Measurements from ENCODE around the gene SEMA4D.

Gene SEMA4D

DNA sequence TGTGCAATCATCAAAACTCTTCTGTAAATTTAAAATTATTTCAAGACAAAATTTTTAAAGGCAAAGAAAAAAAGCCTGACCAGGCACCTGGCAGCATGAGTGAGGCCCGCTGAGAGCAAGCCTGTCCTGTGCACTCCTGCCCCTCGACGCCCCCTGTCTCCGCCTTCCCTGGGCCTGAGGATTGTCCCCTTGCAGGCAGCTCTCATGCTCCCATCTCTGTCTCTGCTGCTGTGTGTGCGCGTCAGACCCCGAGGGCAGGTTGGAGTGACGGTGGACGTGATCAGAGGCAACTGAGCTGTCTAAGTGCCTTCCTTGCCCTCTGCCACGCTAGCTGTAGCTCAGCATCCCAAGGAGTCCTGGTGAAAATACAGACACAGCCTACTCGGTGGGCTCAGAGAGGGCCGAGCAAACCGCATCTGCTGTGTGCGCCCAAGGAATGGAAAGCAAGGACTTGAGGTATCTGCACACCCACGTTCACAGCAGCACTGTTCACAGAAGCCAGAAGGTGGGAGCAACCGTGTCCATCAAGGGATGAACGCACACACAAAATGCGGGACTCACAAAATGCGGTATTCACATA is 114.1 kb downstream of the SEMA4D start:
- no peak overlapping the region for H3K4me3 ChIP-seq (ENCODE audit: low read depth, low read length)
- TF ChIP-seq MYC (IDR thresholded peaks at IDR 0.05; ENCODE audit: low read depth, low read length) = no peak
- TF ChIP-seq, protein P1, sequence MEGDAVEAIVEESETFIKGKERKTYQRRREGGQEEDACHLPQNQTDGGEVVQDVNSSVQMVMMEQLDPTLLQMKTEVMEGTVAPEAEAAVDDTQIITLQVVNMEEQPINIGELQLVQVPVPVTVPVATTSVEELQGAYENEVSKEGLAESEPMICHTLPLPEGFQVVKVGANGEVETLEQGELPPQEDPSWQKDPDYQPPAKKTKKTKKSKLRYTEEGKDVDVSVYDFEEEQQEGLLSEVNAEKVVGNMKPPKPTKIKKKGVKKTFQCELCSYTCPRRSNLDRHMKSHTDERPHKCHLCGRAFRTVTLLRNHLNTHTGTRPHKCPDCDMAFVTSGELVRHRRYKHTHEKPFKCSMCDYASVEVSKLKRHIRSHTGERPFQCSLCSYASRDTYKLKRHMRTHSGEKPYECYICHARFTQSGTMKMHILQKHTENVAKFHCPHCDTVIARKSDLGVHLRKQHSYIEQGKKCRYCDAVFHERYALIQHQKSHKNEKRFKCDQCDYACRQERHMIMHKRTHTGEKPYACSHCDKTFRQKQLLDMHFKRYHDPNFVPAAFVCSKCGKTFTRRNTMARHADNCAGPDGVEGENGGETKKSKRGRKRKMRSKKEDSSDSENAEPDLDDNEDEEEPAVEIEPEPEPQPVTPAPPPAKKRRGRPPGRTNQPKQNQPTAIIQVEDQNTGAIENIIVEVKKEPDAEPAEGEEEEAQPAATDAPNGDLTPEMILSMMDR (IDR thresholded peaks at IDR 0.05; ENCODE audit: low read depth, low read length) = no peak
- no peak for TF ChIP-seq POLR2A (IDR thresholded peaks at IDR 0.05; ENCODE audit: extremely low read depth, insufficient read length)
- TF ChIP-seq, protein P2, sequence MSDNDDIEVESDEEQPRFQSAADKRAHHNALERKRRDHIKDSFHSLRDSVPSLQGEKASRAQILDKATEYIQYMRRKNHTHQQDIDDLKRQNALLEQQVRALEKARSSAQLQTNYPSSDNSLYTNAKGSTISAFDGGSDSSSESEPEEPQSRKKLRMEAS (IDR thresholded peaks at IDR 0.05; ENCODE audit: low read depth, low read length) = no peak
- DNase-seq (ENCODE audit: low read depth) = no peak

DNA sequence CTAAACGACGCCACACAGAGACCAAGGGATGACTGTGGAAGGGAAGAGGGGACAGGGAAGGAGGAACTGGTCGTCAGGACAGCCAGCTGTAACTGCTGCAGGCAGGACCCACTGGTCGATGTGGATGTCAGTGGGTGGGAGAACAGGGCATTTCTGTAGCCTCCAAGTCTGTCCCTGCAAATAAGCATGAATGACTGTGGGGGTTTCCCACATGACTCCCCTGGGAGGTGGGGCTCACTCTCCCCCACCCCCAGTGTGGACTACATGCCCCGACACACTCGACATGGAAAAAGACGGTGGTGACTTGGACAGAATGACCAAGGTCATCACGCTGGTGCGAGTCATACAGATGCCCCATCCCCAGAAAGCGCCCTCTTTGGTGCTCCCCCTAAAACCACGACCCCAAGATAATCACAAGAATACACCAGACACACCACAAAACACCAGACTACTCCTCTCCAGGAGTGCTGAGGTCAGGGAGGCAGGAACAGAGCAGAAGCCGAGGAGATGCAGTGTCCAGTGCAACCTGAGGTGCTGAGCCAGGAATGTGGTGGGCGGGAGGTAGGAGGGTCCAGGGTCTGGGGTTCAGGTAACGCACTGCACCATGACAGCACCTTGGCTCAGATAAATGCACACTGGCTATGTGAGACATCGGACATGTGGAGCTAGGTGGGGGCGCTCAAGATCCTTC is 114.7 kb downstream of the SEMA4D start:
- DNase-seq (ENCODE audit: low read depth) = no peak
- no peak for TF ChIP-seq POLR2A (IDR thresholded peaks at IDR 0.05; ENCODE audit: extremely low read depth, insufficient read length)
- TF ChIP-seq MYC (IDR thresholded peaks at IDR 0.05; ENCODE audit: low read depth, low read length) = no peak
- TF ChIP-seq, protein P2 (IDR thresholded peaks at IDR 0.05; ENCODE audit: low read depth, low read length) = no peak
- TF ChIP-seq, protein P1 (IDR thresholded peaks at IDR 0.05; ENCODE audit: low read depth, low read length) = no peak
- no peak overlapping the region for H3K4me3 ChIP-seq (ENCODE audit: low read depth, low read length)

DNA sequence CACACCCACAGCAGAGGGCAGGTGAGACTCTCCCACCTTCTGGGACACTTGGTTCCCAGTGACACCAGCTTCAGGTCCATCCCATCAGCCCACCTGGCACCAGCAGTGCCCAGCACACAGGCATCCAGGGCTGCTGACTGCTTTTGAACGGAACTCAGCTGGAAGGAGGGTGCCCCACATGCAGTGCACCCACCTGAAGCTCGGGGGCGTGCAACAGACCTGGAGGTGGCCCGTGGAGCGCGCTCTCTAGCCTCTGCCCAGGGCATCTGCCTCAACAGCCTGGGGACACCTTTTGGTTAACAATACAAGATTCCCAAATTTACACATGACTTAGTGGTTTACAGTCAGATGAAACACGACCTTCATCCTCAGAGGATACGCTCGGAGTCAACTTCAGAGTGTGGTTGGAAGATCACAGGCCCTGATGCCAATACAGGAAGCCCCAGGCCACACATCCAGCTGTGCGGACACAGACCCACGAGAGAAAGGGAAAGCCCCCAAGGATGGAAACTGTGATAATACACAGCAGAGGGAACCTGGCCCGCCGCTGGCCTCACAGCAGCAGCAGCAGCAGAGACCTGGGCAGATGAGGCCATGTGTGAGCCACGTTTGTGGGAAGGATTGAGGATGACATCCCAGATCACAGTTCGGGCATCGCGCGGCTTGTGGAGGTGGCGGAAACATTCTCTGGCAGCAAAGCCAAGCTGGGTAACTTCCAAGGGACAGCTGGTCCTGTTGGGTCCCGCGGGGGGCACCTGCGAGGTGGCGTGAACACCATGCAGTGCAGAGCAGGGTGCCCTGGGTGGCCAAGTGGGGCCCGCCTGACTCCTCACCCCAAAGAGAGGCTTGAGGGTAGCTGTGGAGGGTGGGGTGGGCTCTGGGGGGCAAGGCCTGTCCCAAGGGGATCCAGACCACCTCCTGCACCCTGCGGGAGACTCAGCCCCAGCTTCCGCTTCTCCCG is 115.6 kb downstream of the SEMA4D start:
- DNase-seq (ENCODE audit: low read depth) = no peak
- H3K4me3 ChIP-seq (ENCODE audit: low read depth, low read length) = no peak overlapping the region
- TF ChIP-seq MYC (IDR thresholded peaks at IDR 0.05; ENCODE audit: low read depth, low read length) (no peak), POLR2A (IDR thresholded peaks at IDR 0.05; ENCODE audit: extremely low read depth, insufficient read length) (no peak)
- TF ChIP-seq, protein P1 (IDR thresholded peaks at IDR 0.05; ENCODE audit: low read depth, low read length) = no peak
- TF ChIP-seq, protein P2 (IDR thresholded peaks at IDR 0.05; ENCODE audit: low read depth, low read length) = no peak

DNA sequence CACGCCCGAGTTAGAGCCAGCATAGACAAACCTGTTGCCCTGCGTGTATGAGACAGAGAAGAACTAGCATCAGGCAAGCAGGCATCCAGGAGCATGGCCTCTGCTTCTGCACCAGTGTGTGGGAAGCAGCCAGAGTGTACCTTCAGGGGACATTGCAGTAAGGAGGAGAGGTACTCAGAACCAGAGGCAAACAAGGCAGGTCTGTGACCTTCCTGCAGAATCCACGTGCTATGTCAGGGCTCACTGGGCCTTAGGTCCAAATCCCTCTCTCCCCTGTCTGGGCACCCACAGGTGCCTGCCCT is 116.7 kb downstream of the SEMA4D start:
- no peak for TF ChIP-seq MYC (IDR thresholded peaks at IDR 0.05; ENCODE audit: low read depth, low read length)
- TF ChIP-seq, protein P2 (IDR thresholded peaks at IDR 0.05; ENCODE audit: low read depth, low read length) = no peak
- no peak for TF ChIP-seq POLR2A (IDR thresholded peaks at IDR 0.05; ENCODE audit: extremely low read depth, insufficient read length)
- TF ChIP-seq, protein P1 (IDR thresholded peaks at IDR 0.05; ENCODE audit: low read depth, low read length) = no peak
- DNase-seq (ENCODE audit: low read depth) = no peak
- no peak overlapping the region for H3K4me3 ChIP-seq (ENCODE audit: low read depth, low read length)

- TF ChIP-seq, protein P2 (IDR thresholded peaks at IDR 0.05; ENCODE audit: low read depth, low read length) = no peak
- TF ChIP-seq, protein P1 (IDR thresholded peaks at IDR 0.05; ENCODE audit: low read depth, low read length) = no peak
- no peak for TF ChIP-seq POLR2A (IDR thresholded peaks at IDR 0.05; ENCODE audit: extremely low read depth, insufficient read length)
- TF ChIP-seq MYC (IDR thresholded peaks at IDR 0.05; ENCODE audit: low read depth, low read length) = no peak
- no peak overlapping the region for H3K4me3 ChIP-seq (ENCODE audit: low read depth, low read length)
- no peak for DNase-seq (ENCODE audit: low read depth)
Observed at GRCh38 chr9:89380437-89381307, 117.2 kb downstream of the SEMA4D start.

Measured in NB4 (cell line).